ENCODE results near the gene DUS3L.
A peak's percentile ranks its signal among the peaks of the same experiment; 100 is the strongest.

The DUS3L gene, protein sequence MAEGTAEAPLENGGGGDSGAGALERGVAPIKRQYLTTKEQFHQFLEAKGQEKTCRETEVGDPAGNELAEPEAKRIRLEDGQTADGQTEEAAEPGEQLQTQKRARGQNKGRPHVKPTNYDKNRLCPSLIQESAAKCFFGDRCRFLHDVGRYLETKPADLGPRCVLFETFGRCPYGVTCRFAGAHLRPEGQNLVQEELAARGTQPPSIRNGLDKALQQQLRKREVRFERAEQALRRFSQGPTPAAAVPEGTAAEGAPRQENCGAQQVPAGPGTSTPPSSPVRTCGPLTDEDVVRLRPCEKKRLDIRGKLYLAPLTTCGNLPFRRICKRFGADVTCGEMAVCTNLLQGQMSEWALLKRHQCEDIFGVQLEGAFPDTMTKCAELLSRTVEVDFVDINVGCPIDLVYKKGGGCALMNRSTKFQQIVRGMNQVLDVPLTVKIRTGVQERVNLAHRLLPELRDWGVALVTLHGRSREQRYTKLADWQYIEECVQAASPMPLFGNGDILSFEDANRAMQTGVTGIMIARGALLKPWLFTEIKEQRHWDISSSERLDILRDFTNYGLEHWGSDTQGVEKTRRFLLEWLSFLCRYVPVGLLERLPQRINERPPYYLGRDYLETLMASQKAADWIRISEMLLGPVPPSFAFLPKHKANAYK

DNA sequence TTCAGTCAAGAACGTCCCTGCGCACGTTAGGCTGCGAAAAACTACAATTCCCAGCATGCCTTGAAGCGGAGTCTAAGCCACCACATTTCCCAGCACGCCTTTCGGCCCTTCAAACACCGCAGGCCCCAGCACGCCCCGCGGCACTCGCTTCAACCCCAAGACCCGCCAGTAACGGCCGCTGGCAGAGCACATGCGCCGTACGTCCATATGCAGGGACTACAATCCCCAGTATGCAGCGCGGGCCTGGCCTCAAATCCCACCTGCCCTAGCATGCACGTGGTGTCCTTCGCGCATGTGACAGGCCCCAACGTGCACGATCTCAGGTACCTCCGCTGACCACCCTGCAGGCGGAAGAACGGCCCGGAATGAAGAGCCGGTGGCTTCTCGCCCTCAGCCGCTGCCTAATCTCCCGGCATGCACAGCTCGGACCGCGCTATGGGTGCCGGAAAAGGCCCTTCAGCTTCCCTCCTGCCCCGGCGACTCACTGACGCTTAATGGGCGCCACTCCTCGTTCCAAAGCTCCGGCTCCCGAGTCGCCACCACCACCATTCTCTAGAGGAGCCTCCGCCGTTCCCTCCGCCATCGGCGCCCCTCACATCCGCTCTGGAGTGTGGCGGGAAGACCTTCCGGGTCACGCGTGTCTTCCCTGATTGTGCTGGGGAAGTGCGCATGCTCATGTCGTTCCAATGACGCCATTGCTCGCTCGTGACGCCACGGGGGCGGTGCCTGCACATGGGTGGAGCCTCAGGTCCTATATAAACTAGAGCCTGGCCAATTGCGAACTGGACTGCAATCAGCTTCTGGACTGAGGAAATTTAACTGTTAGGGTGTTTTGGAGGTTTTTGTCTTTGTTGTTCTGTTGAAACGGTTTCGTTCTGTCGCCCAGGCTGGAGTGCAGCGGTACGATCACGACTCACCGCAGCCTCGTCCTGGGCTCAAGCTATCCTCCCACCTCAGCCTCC lies at the start of gene DUS3L:
TSS of gene DUS3L (minus strand) at position 605 of the 962 bp plus-strand sequence. CDS start at position 583, 22 bp downstream.
- peak; percentile 96 for DNase-seq

DNA sequence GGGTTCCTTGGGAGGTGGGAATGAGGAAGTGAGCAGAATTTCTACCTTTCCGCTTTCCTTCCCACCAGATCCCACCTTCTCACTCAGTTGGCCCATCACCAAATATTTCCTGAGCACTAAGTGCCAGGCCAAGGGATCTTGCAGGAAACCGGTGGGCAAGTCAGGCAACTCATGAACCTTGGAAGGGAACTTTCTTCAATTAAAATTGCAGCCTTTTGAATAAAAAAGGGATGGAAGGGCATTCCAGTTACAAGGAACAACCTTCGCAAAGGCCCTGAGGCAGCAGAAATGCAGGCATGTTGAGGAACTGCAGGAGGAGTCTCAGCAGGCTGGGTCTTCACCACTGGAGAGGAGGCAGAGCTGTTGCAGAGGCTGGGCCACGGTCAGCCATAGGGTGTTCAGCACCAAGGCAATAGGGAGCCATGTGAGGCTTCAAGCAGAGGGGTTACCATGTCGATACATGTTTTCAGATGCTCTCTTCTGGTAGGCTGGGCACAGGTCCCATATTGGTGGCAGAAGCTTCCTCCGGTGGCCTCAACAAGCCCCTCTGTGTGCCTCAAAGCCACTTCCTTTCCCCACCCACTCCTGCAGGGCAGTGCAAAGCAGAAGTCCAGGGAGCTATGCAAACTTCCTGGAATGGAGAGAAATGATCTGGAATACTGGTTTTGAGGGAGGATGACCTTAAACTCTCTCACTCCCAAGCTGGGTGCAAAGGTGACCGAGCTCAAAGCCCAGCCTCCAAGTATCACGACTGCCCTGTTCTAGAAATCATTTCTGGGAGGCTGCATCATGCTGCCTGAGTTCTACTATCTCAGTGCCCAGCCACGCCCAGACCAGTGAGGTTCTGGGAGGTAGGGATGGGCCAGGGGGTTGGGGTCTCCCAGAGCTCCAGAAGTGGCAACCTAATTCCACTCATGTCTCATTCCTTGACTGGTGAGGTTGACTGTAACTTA lies 48.4 kb upstream of the DUS3L start, which contains the start of gene FUT6:
TSS of gene FUT6 (minus strand) at position 638 of the 953 bp plus-strand sequence. CDS start 7,135 bp downstream, outside the sequence.
- no peak for DNase-seq

DNA sequence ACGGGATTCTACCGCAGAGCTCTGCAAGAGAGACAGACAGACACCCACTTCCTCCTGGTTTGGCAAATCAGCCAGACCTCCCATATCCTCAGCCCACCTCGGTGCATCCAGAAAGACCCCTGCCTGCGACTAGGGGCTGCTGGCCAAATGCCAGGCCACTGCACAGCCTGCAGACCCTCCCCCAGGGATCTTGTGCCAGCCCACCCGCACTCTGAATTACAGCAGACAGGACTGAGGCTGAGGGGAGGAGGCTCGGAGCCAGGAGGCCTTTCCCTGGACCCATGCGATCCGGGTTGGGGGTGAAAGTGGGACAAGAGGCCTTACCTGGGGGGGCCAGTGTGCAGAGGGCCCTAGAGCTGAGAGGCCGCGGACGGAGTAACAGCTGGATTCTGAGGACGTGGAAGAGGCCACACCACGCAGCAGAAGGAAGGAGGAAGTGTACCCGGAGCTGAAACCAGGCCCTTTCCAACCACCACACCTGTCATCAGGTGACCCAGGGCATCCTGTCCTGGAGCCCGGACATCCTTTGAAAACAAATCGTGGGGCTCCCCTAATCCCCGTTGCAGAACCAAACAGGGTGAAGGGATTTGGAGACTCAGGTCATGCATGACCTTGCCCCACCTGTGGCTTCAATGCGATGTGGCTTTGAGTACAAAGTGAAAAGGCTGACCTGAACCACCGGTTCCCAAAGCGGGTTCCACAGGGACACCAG lies 47.5 kb upstream of the DUS3L start:
- DNase-seq = no peak

DNA sequence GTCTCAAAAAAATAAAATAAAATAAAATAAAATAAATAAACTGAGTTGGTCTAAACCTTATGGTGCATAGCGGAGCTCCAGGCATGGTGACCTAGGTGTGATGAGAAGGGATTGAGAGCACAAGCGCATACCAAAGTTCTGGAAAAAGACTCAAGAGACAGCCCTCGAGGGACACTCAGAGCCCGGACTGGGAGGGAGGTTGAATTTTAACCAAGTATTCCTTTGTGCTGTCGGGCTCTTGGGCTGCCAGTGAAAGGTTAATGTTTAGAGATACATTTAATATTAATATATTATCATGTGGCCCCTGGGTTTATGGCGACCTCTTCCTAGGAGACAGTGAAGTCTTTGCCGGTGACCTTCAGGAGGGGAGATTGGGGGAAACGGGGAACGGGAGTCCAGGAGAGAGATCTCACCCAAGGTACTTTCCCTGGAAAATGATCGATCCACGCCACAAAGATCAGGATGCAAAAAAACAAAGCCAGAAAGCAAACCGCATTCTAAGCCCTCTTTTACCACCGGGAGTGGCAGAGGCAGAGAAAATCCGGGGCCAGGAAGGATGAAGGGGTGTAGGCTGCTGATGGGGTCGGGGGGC lies 46.9 kb upstream of the DUS3L start:
- DNase-seq = no peak

DNA sequence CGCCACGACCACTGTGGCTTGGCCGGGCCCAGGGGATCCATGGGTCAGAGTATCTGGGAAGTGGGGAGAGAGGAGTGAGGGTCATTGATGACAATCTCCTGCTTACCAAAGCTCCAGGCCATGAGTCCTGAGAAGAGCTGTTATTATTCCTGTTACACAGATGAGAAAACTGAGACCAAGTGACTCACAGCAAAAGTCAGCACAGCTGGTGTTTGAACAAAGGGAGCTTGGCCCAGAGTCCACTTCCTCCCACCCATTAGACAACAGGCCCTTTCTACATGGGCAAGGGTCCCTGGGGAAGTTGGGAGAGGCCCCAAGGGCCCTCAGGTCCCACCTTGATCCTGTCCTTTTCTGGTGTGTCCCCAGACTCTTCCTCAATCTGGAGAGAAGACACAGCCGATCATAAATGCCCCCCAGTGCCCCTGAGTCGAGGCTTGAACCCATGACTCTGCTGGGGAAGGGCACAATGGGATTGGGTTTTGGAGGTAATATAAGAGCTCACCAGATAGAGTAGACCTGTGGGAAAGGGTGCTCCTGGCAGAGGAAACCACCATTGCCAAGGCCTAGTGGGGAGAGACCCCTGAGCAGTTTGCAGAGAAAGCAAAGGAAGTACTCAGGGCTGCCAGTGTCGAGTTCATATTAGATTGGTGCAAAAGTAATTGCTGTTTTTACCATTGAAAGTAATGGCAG lies 41.7 kb upstream of the DUS3L start:
- no peak for DNase-seq

DNA sequence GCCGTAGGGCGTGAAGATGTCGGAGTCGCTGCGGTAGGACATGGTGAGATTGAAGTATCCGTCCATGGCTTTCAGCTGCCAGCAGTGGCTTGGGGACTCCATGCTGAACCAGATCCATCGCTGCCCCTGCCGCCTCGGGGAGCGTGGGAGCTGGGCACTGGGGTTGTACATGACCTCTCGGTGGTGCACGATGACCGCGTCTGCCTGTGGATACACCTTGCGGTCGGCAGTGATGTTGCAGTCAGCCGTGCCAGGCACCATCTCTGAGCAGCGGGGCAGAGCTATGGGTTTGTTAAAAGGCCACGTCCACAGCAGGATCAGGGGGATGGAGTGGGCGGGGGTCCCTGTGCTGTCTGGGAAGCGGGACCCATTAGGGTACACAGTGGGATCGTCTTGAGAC lies 41.1 kb upstream of the DUS3L start:
- no peak for DNase-seq

DNA sequence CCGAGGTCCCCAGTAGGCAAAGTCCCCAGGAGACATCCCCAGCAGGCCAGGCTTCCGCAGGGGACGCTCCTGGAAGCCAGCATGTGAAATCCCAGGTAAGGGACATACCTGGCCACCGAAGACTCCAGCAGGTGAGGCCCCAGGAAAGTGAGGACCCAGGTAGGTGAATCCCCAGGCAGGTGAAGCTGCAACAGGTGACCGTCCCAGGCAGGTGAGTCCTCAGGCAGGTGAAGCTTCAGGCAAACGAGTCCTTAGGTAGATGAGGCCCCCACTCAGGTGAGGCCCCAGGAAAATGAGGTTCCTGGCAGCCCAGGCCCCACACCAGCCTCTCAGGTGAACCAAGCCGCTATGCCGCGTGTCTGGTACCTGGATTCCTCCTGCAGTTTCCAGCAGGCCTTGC lies 40.2 kb upstream of the DUS3L start:
- no peak for DNase-seq

DNA sequence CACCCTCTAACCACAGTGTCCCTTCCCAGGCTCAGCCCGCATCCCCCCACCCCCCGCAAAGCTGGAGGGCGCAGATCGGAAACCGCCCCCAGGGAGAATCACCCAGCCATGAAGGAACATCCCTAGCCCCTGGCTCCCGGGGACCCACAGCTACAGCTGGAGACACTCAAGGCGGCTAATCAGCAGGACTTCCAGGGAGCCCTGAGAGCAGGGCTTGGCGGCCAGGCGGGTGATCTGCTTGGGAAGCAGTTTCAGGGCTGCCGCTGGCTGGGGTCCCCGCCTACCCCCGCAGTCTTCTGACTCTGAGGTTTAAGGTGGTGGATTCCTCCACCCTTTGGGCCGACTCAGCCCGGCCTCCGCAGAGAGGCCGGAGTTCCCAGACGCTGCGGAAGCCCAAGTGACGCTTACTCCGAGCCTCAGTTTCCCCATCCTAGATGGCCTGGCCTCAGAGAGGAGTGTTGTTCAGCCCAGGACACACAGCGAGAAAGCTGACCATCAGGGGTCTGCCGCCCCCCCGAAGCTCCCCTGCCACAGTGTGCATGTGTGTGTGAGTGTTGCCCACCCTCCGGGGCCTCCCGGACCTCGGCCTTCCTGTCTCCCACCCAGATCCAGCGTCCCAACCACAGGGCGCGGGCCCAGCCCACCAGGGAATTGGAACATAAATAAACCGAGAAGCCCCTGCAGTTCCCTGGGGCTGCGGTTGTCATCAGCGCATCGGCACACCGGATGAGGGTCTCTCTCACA lies 38.8 kb upstream of the DUS3L start:
- no peak for DNase-seq

DNA sequence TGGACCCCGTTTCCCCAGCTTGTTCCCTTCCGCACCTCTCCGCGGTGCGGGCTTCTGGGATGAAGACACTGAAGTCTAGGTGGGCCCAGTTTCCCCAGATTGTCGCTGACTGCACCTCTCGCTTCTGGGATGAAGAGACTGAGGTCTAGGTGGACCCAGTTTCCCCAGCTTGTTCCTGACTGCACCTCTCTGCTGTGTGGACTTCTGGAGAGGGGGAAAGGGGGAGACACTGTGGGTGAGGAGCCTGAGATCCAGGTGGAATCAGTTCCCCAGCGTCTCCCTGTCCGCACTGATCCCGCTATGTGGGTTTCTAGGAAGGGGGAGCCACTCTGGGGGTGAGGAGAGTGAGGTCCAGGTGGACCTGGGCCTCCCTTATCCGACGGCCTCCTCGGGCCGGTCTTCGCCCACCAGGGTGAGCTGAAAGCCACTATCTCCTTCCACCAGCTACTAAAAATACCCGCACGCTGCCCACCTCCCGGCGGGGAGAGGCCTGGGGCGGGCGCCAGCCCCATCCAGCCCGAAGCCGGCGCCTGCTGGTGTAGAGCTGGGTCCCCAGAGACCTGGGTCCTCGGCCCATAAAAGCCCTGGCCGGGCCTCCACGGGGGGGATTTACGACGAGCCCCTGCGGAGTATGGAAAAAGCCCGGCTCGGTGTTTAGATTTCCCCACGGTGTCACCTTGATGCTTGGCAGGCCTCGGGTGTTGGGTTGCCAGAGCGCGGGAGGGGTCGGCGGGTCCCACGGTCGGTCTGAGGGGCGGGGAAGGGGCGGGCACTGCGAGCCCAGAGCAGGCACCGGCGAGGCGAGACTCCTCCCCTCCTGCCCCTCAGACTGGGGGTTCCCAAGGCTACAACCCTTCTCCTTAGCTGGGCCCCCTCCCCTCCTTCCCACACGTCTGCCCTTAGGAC lies 38.0 kb upstream of the DUS3L start:
- DNase-seq = peak; percentile 13

DNA sequence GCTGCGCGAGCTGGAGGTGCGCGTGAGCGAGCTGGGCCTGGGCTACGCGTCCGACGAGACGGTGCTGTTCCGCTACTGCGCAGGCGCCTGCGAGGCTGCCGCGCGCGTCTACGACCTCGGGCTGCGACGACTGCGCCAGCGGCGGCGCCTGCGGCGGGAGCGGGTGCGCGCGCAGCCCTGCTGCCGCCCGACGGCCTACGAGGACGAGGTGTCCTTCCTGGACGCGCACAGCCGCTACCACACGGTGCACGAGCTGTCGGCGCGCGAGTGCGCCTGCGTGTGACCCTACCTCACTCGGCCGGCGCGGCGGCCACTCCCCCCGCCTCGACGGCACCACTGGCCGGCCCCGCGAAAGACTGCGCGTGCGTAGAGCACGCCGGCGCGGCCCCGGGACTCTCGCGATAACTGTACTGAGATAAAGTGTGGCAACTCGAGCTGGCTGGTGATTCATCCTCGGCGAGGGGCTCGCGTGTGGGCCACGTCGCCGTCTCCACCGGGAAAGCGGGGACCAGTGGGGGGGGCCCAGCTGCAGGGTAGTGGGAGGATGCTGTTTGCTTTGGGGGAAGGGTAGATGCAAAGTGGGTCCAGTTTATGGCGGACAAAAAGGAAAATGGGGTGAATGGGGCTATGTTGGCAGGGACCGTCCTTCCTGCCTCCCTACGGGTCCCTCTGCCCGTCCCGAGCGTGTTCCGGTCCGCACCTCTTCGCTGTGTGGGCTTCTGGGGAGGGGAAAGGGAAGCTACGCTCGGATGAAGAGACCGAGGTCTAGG lies 37.1 kb upstream of the DUS3L start:
- peak; percentile 92 for DNase-seq

DNA sequence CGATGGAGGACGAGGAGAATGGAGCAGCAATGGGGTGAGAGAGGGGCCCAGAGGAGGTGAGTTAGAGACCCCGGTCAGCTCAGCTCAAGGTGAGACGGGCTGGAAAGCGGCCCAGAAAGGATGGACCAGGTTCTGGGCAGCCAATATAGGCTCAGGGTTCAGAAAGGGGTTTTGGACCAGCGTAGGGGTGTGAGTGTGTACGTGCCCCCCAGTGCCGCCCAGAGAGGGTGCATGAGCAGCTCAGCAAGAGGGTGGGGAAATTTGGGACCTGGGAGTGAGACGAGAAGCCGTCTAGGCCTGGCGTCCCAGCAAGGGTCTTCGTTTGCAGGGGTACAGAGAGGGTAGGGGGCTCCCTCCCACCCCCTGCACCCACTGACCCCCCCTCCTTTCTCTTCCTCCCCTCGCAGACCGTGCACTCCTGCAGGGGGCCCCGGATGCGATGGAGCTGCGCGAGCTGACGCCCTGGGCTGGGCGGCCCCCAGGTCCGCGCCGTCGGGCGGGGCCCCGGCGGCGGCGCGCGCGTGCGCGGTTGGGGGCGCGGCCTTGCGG lies 36.5 kb upstream of the DUS3L start:
- DNase-seq = no peak

DNA sequence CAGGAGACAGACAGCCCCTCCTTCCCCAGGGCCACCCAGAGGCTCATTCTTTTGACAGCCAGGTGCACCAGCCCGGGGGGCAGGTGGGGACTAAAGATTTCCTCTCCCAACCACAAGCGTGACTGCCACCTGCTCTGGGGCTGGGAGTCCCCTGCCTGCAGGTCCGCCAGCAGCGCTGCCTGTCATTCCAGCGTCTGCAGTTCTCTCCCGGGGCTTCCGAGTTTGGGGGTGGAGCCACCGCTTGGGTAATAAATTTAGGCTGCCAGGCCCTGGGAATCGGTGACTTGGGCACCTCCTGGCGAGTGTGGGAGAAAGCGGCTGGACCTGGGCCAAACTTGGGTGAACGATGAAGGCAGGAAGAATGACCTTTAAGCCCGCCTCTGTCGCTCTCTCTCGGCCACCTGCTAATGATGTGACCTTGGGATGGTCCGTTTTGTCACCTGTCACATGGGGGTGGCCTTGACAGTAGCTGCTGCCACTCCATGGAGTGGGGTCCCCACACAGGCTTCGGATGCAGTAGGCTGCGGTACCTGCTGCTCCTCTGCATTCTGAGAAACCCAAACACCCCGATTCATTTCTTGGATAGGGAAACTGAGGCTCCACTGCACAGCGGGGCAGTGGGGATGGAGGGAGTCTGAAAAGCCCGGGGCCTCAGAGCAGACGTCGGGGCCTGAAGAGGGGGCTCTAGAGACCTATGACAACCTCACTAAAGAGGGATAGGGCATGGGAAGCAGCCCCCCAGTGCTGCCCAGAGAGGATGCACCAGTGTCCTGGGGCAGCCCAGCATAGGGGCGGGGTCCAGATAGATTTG lies 35.8 kb upstream of the DUS3L start:
- peak; percentile 34 for DNase-seq

DNA sequence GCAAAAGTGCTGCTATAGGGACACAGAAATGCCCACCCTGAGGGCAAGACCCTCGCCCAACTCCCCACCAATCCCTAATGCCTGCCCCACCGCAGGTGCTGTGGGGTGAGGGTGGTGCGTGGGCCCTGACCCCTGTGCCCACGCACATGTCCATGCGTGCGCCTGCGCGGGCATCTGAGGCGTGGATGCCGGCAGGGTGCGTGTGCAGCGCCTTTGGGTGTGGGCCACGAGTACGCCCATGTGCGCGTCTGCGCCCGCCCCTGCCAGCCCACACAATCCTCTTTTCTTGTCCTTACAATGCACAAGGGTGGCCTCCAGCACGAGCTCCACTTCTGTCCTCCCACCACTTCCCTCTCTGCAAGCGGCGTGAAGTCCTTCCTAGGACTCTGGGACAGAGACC lies 34.2 kb upstream of the DUS3L start:
- DNase-seq = no peak

DNA sequence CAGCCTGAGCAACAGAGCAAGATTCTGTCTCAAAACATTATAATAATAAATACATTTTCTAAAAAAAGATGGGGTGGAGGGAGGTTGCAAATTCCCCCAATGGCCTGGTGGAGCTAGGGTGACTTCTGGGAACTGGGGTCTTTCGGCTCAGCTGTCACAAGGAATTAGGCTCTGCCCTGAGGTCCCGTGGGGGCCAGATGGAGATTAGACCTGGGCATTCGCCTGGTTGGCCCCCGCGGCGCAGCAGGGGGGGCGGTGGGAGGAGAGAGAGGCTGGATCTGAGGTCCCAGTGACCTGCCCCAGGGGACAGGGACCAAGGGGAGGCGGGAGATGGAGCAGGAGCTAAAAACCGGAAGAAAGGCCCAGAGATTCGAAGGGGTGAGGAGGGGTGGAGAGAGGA lies 33.8 kb upstream of the DUS3L start:
- no peak for DNase-seq

DNA sequence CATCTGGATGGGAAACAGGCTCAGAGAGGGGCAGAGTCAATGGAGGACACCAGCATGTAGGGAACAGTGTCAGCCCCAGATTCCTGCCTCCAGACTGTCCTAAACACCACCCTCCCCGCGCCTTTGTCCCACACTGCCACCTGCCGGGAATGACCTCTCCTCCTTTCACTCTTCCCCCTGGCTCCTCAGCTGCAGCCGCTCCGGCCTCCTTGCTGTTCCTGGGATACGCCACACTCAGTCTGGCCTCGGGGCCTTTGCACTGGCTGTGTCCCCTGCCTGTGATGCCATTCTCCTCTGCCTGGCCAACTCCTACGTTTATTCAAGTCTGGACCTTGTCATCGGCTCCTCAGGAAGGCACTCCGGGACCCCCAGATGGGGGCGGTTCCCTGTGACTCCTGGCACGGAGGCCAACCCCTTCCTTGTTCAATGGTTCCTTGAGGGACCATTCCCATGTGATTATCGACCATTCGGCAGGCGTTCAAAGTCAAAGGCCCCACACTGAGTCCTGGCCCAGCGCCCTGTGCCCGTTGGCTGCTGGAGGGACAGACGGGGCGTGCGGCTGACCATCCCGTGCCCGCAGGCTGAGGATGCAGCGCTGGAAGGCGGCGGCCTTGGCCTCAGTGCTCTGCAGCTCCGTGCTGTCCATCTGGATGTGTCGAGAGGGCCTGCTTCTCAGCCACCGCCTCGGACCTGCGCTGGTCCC lies 32.8 kb upstream of the DUS3L start:
- DNase-seq = no peak
